GM19324 (cell line): Measurements from ENCODE around the gene ILK.

ENCODE experiments used
- ATAC-seq: cut with Tn5 transposase; IDR thresholded peaks from one replicate; pipeline ENCODE4 v1.9.1; 2021; ENCODE audit warnings: mild to moderate bottlenecking, moderate library complexity; ENCODE audit not compliant: unreplicated experiment, low FRiP score

Gene ILK

GRCh38 chr11:6633422-6634408 lies 30.1 kb downstream of the ILK start:
- ATAC-seq, result no peak

GRCh38 chr11:6634534-6634933 lies 31.0 kb downstream of the ILK start:
- ATAC-seq, result no peak

GRCh38 chr11:6635082-6635932 lies 31.7 kb downstream of the ILK start:
- no peak for ATAC-seq

- no peak for ATAC-seq
Measured at GRCh38 chr11:6636480-6636879, 32.9 kb downstream of the ILK start.

- no peak for ATAC-seq
Measured at GRCh38 chr11:6637871-6638270, 34.3 kb downstream of the ILK start.

GRCh38 chr11:6638429-6638828 lies 34.9 kb downstream of the ILK start:
- ATAC-seq, result no peak

GRCh38 chr11:6640036-6640984 lies 36.7 kb downstream of the ILK start:
- ATAC-seq, result no peak

- ATAC-seq, result no peak
Measured at GRCh38 chr11:6640985-6641701, 37.6 kb downstream of the ILK start.

- no peak for ATAC-seq
Measured at GRCh38 chr11:6642957-6643356, 39.4 kb downstream of the ILK start.

GRCh38 chr11:6646071-6646470 lies 42.5 kb downstream of the ILK start:
- no peak for ATAC-seq

- no peak for ATAC-seq
Measured at GRCh38 chr11:6646576-6646917, 43.0 kb downstream of the ILK start.

GRCh38 chr11:6646918-6647679 lies 43.5 kb downstream of the ILK start:
- peak; percentile 70 for ATAC-seq

- no peak for ATAC-seq
Measured at GRCh38 chr11:6647836-6648235, 44.3 kb downstream of the ILK start.

- ATAC-seq, result no peak
Measured at GRCh38 chr11:6648501-6648900, 44.9 kb downstream of the ILK start.

- no peak for ATAC-seq
Measured at GRCh38 chr11:6650104-6650503, 46.5 kb downstream of the ILK start.

- ATAC-seq, result no peak
Measured at GRCh38 chr11:6650980-6651379, 47.4 kb downstream of the ILK start.

GRCh38 chr11:6652182-6652581 lies 48.6 kb downstream of the ILK start:
- no peak for ATAC-seq

- no peak for ATAC-seq
Measured at GRCh38 chr11:6653097-6653496, 49.5 kb downstream of the ILK start.

GRCh38 chr11:6653656-6654055 lies 50.1 kb downstream of the ILK start:
- no peak for ATAC-seq
